GM12878 (cell line): ENCODE measurements around the gene NLGN1.

ENCODE experiments used
- JUND ChIP-seq: IDR thresholded peaks from 2 replicates; pipeline ENCODE4 v1.6.1; 2012; ENCODE audit warnings: low read depth, mild to moderate bottlenecking, low read length, improper control_type of control experiment, moderate library complexity
- LARP7 ChIP-seq: fragments of 450-650 bp; IDR thresholded peaks from 2 replicates; pipeline ENCODE4 v1.6.1; 2017; ENCODE audit warnings: mild to moderate bottlenecking
- POLR2A ChIP-seq: IDR thresholded peaks from 2 replicates; pipeline ENCODE4 v1.6.1; 2011; ENCODE audit warnings: low read depth, mild to moderate bottlenecking, low read length
- POLR2AphosphoS5 ChIP-seq: IDR thresholded peaks from 2 replicates; pipeline ENCODE4 v1.6.1; 2011; ENCODE audit warnings: mild to moderate bottlenecking, low read length, inconsistent platforms
- TF ChIP-seq, protein P1 (sequence below), 3 experiments: IDR thresholded peaks in 2 of 3; conservative IDR thresholded peaks in 1 of 3; 2 replicates each; pipeline ENCODE4 v1.5.1; 2011; ENCODE audit warnings: low read depth in 3 of 3, low read length in 3 of 3, mild to moderate bottlenecking in 3 of 3, control low read depth in 2 of 3, moderate library complexity in 2 of 3, inconsistent platforms in 1 of 3, mixed read lengths in 1 of 3; ENCODE audit not compliant: control insufficient read depth in 2 of 3, insufficient read depth in 1 of 3; ENCODE audit errors: extremely low read depth in 1 of 3

GRCh38 chr3:174325834-174326700, 928.5 kb downstream of the NLGN1 start:
- TF ChIP-seq POLR2A (no peak), POLR2AphosphoS5 (no peak), LARP7 (no peak), JUND (no peak)
- TF ChIP-seq, protein P1, sequence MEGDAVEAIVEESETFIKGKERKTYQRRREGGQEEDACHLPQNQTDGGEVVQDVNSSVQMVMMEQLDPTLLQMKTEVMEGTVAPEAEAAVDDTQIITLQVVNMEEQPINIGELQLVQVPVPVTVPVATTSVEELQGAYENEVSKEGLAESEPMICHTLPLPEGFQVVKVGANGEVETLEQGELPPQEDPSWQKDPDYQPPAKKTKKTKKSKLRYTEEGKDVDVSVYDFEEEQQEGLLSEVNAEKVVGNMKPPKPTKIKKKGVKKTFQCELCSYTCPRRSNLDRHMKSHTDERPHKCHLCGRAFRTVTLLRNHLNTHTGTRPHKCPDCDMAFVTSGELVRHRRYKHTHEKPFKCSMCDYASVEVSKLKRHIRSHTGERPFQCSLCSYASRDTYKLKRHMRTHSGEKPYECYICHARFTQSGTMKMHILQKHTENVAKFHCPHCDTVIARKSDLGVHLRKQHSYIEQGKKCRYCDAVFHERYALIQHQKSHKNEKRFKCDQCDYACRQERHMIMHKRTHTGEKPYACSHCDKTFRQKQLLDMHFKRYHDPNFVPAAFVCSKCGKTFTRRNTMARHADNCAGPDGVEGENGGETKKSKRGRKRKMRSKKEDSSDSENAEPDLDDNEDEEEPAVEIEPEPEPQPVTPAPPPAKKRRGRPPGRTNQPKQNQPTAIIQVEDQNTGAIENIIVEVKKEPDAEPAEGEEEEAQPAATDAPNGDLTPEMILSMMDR (IDR thresholded peaks at IDR 0.05 in 2 of 3, conservative IDR thresholded peaks at IDR 0.05 in 1 of 3; ENCODE audit: control insufficient read depth in 2 of 3, extremely low read depth in 1 of 3, insufficient read depth in 1 of 3, low read depth in 3 of 3, low read length in 3 of 3), result no peak
